Glomerular visceral epithelial cell (primary cell): Measurements from ENCODE around the gene CCDC63.
"Not testable (repeated sequence)": the region's sequence is repeated elsewhere in the genome, so short reads cannot be mapped to it uniquely, and the experiment has no call there.

ENCODE experiments used
- DNase-seq: peaks from one replicate; pipeline ENCODE4 v3.0.0-alpha.2; 2016; ENCODE audit errors: extremely low spot score

The CCDC63 gene

DNA sequence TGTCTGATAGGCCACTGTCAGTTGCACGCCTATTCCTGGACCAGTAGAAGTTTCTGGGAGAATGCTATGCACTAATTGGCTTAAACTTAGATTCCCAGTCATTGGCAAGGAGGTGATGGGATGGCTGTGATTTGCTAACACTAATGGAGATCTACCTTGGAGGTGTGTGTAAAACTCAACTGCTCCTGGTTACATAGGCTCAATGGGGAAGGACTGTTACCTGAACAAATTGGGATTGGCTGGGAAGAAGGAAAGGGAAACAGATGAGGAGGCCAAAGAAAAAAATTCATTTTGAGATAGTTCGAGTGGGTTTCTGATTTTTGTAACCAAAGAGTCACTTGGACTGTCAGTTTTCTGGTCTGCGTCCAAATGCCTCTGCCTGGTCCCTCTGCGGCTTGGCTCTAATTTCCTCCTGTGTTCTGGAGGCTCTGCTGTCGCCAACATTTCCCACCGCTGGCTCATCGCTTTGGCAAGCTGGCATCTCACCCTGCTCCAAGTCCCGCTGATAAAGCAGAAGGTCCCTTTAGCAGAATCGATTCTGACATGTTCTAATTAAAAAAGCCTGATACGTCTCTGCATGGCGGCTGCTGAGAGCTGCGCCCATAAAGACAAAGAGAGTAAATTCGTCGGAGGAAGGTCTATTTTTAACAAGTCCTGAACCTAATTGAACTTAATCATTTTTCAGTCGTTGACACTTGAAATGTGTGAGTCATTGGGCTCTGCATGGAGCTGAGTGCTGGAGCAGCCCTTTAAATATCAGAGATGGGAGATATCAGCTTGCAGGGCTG, 2.0 kb upstream of the CCDC63 start:
- DNase-seq: no peak

DNA sequence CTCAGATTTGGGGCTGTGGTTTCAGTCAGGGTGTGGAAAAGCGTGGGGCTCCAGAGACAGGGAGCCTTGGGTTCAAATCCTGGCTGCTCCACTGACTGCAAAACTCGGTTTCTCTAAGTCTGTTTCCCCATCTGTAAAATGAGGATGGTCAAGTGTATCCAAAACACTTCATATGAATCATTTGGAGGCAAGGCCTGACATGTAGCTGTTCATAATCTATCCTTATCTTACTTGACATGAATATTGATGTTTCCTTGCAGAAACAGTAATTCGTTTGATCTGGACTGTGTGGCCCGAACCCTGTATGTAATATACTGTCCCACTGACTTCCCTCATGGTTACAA, 1.5 kb upstream of the CCDC63 start:
- DNase-seq: no peak

DNA sequence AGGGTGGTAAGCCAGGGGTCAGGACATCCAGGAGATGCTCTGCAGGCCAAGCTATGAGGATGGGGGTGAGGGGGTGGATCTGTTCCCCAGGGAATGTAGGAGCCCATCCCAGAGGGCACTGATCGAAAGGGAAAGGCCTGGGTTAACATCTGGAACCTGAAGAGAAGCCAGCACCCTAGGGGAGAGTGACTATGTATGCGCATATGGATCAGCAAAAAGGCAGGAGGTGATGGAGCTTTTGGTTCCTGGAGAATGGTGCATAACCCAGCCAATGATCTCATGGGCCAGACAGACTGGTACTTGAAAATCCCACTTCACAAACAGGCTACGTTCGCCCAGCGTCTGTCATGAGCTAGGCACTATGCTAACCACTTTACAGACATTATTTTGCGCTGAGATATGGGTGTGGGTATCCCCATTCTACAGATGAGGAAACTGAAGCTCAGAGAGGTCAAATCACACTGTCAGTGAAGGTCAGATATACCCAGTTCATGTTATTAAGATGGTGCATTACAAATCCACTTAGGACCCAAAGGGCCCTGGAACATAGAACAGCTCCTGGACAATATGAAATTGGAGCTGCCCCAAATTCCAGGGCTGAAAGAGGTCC, 1.6 kb downstream of the CCDC63 start:
- DNase-seq: no peak

DNA sequence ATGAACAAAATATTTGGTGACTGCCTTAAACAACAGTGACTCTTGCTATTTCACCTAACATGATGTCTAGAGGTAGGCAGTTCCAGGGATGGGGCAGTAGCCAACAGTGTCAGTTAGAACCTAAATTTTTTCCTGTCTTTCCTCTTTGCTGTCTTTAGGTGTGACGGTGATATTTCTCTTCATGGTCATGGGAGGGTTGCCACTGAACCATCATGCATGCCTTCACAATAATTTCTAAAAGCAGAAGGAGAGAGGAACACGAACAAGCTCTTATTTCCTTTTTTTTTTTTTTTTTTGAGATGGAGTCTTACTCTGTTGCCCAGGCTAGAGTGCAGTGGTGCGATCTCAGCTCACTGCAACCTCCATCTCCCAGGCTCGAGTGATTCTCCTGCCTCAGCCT, 2.4 kb downstream of the CCDC63 start:
- DNase-seq: no peak

DNA sequence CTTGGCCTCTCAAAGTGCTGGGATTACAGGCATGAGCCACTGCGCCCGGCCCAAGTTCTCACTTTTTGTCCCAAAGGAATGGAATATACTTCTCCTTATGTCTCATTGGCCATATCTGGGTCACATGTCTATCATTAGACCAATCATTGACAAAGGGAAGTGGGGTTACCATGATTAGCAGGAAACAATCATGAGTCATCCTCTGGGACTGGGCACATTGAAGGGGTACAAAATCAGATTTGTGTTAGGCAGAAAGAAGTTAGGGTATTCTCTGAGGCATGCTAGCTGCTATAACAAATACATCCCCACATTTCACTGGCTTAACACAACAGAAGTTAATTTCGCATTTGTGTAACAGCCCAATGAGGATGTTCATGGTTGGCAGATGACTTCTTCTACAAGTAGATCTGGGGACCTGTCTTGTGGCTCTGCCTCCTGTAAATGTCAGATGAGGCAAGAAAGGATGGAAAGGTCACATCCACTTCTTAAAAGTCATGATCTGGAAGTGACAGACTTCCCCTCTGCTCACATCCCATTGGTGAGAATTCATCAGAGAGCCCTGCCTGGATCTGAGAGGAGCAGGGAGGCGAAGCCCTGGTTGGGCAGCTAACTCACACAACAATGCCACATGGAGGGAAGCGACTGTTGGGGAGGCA, 3.1 kb downstream of the CCDC63 start:
- no peak for DNase-seq

DNA sequence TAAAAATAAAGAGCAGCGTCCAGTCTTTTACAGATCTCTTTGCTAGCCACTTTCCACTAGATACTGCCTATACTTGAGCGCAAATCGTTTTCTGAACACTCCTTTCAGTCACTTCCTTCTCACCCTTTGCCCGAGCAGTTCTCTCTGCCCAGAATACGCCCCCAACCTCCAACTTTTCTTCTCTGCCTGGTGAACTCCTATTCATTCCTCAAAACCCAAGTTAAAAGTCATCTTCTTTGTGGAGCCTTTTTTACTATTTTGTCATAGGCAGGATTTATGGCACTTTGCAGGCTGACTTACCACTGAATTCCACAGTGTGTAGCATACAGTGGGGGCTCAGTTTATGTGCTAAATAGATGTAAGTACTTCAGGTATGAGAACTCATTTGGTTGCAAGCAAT, 4.0 kb downstream of the CCDC63 start:
- DNase-seq: no peak

DNA sequence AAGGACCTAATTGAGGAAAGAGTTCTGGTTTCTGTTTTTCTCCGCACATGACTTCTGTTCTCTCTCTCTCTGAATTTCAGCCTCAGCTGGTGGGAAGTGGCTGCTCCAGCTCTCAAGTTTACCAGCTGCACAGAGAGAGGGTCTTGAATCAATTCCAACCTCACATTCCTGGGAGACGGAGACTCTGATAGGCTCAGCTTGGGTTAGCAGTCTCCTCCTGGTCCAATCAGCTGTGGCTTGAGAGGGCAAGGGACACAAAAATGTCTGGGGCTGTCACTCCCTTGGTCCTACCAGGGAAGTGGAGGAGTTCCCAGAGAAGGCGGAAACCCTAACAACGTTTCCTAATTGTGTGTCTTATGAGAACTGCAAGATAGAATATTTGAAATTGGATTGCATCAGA, 7.0 kb downstream of the CCDC63 start:
- DNase-seq: no peak

DNA sequence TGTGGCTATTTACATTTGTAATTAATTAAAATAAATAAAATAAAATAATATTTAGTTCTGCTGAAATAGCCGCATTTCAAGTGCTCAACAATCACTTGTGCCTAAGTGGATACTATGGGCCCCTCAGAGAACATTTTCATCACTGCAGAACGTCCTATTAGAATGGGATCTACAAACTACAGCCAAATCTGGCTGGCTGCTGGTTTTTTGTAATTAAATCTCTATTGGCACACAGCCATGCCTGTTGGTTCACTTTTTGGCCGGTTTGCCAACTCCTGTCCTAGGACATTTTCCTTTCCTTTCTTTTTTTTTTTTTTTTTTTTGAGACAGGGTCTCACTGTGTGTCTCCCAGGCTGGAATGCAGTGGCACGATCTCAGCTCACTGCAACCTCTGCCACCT, 9.8 kb downstream of the CCDC63 start:
- DNase-seq: no peak

DNA sequence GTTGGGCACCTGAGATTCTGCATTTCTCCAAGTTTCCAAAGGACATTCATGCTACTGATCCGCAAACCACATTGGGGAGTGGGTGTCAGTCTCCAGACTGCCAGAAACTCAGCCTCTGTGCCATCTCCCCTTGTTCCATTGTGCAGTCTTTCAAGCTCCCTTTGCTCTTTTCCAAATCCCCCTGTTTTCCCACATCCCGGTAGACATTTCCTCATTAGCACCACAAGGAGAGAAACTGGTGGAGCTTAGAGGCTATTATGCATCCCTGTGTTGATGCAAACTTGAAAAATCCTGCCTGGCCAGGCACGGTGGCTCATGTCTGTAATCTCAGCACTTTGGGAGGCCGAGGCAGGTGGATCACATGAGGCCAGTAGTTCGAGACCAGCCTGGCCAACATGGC, 10.7 kb downstream of the CCDC63 start:
- no peak for DNase-seq

DNA sequence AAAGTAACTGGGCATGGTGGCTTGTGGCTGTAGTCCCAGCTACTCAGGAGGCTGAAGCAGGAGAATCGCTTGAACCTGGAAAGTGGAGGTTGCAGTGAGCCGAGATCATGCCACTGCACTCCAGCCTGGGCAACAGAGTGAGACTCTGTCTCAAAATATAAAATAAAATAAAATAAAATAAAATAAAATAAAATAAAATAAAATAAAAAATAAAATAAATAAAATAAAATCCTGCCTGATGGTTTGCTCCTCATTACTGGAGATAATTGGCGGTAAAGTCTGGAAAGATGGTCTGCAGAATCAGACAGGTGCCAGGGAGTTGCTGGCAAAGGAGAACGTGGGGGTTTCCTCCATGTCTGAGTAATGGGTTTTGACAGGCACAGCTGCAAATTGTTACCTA, 11.2 kb downstream of the CCDC63 start:
- DNase-seq: not testable (repeated sequence)

DNA sequence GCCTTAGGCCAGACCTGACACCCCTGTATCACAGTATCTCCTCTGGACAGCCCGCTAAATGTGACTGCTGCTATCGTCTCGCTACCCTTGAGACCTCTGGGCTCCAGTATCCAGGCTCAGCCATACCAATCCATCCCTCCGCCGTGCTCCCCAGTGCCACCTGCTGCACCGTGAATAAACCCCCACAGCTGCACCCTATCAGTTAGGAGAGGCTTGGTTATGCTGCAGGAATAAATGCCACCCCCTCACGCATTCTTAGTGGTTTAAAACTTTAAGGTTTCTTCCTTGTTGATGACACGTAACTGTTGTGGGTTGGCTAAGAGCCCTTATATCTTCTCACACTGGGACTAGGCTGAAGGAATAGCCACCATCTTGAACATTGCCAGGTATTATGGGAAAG, 12.1 kb downstream of the CCDC63 start:
- DNase-seq: no peak

DNA sequence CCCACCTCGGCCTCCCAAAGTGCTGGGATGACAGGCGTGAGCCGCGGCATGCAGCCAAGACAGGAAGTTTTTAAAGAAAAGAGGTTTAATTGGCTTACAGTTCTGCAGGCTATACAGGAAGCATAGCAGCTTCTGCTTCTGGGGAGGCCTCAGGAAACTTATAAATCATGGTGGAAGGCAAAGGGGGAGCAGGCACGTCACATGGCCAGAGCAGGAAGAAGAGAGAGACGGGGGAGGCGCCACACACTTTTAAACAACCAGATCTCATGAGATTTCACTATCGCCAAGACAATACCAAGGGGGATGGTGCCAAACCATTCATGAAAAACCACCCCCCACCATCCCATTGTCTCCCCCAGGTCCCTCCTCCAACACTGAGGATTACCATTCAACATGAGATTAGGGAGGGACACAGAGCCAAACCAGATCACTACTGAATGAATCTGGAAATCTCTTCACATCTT, 14.1 kb downstream of the CCDC63 start:
- no peak for DNase-seq

DNA sequence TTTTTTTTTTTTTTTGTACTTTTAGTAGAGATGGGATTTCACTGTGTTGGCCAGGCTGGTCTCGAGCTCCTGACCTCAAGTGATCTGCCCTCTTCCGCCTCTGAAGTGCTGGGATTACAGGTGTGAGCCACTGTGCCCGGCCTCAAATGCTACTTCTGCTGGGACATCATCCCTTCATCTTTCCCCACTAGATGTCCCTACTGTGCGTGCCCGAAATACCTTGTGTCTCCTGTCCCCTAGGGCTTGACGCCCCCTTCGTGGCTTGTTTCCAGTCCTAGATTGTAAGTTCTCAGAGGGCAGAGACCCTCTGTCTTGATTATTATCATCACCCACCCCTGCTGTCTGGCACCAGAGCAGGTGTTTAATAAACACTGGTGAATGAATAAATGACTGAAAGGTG, 14.9 kb downstream of the CCDC63 start:
- DNase-seq: no peak

DNA sequence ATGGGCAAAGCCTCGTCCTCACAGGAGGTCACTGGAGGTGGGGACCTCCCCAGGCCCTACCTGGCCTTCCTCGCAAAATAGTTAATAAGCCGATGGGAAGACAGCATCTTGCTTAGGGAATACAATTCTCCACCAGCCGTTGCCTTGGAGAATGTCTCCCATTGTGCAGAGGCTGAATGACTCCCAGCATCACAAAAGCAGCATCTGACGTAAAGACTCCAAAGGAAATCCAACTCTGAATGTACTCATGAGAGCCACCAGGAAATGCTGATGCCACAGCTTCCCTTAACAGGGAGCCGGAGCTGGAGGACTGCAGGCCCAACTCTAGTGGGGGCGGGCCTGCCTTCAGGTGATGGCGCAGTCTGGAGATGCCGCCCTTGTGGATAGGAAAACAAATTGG, 15.5 kb downstream of the CCDC63 start:
- DNase-seq: no peak

DNA sequence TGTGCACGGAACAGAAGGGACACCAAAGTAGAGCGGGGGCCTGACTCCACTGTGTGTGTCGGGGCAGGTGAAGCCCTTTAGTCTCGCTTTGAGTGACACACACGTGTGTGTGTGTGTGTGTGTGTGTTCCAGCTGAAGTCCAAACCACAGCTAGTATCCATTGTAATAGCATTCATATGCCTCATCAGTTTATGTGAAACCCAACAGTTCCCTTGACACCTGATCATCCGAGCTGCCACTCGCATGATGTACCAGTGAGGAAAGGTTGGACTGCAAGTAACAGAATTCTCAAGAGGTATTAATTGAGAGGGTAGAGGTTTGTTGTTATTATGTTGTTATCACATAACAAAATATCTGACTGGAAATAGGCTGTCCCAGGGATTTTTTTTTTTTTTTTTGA, 16.4 kb downstream of the CCDC63 start:
- no peak for DNase-seq

DNA sequence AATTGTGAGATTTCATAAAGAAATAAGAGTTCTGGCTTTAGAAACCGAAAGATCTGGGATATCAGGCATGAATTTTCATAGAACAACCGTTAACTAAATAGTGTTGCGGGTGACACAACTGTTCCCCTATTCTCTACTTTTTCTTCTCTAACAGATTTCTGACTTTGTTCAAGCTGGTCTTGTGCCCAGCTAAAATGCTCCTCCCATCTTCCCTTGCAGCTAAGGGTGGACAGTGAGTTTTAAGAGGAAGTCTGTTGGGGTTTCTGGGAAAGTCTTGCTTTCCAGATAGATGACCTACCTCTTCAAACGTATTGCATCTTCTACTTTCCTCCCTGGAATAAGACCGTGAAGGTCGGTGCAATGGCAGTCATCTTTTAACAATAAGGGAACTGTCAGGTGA, 18.7 kb downstream of the CCDC63 start:
- no peak for DNase-seq

DNA sequence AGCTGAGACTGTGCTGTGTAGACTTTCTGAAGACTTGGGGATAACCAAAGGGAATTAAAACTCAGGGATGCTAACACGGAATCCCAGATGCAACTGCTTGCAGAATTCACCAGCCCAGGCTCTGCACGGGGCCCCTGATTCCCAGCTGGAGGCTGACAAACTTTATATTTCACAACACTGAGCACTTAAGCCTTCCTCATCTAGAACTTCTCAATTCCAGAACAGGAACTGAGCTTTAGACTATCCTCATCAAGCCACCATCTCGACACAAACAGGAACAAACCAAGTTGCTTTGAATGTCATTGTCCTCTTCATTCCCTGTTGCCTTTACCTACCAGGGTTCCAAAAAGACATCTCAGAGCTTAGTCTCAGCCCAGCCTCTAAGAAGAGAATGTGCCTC, 22.2 kb downstream of the CCDC63 start:
- no peak for DNase-seq

DNA sequence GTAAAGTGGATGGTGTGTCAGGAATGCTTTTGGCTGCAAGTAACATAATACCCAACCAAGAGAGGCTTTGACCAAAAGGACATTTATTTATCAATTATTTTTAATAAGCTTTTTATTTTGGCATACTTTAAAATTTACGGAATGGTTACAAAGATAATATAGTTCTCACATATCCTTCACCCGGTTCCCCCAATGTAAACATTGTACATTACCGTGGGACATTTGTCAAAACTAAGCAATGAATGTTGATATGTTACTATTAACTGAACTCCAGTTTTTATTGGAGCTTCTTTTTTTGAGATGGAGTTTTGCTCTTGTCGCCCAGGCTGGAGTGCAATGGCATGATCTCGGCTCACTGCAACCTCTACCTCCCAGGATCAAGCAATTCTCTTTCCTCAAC, 23.0 kb downstream of the CCDC63 start:
- no peak for DNase-seq

DNA sequence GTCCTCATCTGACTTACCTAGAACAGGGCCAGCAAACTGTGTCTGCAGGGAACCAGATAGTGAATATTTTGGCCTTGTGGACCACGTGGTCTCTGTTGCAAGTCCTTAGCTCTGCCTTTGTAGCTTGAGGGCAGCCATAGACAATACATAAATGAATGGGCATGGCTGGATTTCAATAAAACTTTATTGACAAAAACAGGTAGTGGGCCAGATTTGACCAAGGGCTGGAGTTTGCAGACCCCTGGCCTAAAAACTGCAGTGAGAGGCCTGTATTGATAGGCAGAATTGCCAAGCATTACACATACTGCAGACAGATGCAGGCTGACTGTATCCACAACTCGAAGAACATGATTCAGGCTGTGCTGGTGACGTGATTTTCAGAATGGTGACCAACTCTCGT, 25.3 kb downstream of the CCDC63 start:
- DNase-seq: no peak

DNA sequence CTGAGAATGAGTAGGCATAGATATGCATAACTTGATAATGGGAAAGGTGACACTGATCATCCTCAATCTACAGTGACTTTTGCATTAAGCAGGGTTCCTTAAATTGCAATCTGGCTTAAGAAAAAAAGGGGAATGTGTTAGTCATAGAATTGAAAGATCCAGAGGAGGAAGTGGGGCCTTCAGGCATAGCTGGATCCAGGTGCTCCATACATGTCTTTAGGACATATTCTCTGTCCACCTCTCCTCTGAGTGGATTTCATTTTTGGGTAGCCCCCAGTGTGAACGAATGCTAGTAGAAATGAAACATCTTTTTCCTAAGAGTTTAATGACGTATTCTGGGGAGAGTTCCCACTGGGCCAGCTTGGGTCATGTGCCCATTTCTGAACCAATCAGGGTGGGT, 27.6 kb downstream of the CCDC63 start:
- DNase-seq: no peak

DNA sequence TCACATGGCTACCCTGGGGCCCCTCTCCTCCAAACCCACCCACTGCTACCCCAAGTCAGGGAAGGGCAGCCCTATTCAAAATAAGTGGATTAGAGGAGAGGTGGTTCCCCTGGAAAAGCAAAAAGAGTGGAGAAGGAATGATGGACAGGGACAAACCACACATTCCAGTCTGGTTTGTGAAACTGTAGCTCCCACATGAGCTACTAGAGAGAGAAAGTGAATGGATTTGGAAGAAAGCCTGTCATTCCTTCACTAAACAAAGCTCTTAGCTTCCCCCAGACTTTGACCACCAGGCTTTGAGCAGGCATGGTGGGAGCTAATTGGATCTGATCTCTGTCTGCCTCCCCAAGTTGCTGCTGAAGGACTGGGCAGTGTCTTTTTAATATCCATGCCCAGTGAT, 28.0 kb downstream of the CCDC63 start:
- DNase-seq: no peak

DNA sequence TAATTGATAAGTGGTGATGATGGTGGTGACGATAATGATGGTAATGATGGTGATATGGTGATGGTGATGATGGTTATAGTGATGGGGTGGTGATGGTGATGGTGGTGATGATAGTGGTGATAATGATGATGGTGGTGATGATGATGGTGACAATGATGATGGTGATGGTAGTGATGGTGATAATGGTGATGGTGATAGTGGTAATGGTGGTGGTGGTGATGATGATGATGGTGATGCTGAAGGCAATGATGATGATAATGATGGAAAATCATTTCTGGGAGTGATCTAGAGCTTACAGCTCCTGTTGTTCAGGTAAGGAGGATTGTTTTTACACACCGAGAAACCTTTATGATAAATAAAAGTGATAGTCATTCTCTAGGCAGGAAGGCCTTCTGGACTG, 33.9 kb downstream of the CCDC63 start:
- no peak for DNase-seq

DNA sequence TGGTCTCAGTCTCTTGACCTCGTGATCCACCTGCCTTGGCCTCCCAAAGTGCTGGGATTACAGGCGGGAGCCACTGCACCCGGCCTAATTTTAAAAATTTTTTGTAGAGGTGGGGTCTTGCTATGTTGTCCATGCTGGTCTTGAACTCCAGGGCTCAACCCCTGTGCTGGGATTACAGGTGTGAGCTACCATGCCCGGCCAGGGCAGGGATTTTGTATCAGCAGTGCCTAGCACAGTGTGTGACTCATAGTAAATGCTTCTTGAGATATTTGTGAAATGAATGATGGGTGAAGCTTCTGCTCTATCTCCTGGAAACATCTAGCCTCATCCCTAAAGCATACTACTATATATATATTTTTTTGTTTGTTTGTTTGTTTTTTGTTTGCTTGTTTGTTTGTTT, 36.5 kb downstream of the CCDC63 start:
- DNase-seq: no peak
